Loucy (cell line): Measurements from ENCODE around the gene FAM174A.
"Not testable (repeated sequence)": the region's sequence is repeated elsewhere in the genome, so short reads cannot be mapped to it uniquely, and the experiment has no call there.

Experiments
- H2AFZ ChIP-seq: fragments of 200-600 bp; sonication (generic); 2 replicates; pipeline ENCODE4 v1.6.0; 2016; ENCODE audit warnings: antibody characterized with exemption, mild to moderate bottlenecking, low read length, moderate library complexity
- H3F3A ChIP-seq: fragments of 200-600 bp; 2 replicates; pipeline ENCODE4 v1.6.0; 2016; ENCODE audit warnings: antibody characterized with exemption, low read depth, mild to moderate bottlenecking
- H3K27me3 ChIP-seq: fragments of 200-600 bp; sonication (generic); 2 replicates; pipeline ENCODE4 v1.6.1; 2014; ENCODE audit warnings: low read length, mild to moderate bottlenecking; ENCODE audit not compliant: insufficient read depth, poor library complexity, severe bottlenecking
- H3K36me3 ChIP-seq: fragments of 200-600 bp; sonication (generic); 2 replicates; pipeline ENCODE4 v1.6.1; 2016; ENCODE audit warnings: low read length; ENCODE audit not compliant: insufficient read depth
- H3K4me1 ChIP-seq: fragments of 200-600 bp; sonication (generic); 2 replicates; pipeline ENCODE4 v1.5.1; 2014; ENCODE audit warnings: low read length, mild to moderate bottlenecking; ENCODE audit not compliant: insufficient read depth, poor library complexity, severe bottlenecking
- H3K4me2 ChIP-seq: fragments of 200-600 bp; sonication (generic); 2 replicates; pipeline ENCODE4 v1.6.0; 2014; ENCODE audit warnings: antibody characterized with exemption, low read length, low read depth, mild to moderate bottlenecking; ENCODE audit not compliant: poor library complexity, severe bottlenecking
- H3K4me3 ChIP-seq: fragments of 200-600 bp; sonication (generic); 2 replicates; pipeline ENCODE4 v1.5.1; 2014; ENCODE audit warnings: low read length, mild to moderate bottlenecking, mixed read lengths; ENCODE audit not compliant: poor library complexity, severe bottlenecking
- H3K79me2 ChIP-seq: fragments of 200-600 bp; sonication (generic); 2 replicates; pipeline ENCODE4 v1.6.1; 2014; ENCODE audit warnings: low read length; ENCODE audit not compliant: insufficient read depth
- H3K9ac ChIP-seq: fragments of 200-600 bp; sonication (generic); 2 replicates; pipeline ENCODE4 v1.6.0; 2014; ENCODE audit warnings: mild to moderate bottlenecking, low read depth, low read length, moderate library complexity; ENCODE audit not compliant: poor library complexity, severe bottlenecking
- H3K9me2 ChIP-seq: fragments of 200-600 bp; sonication (generic); replicated peaks from 2 replicates; pipeline ENCODE4 v1.6.1; 2016; ENCODE audit warnings: low read depth, low read length, mixed read lengths
- H3K9me3 ChIP-seq: fragments of 200-600 bp; sonication (generic); 2 replicates; pipeline ENCODE4 v1.6.1; 2014; ENCODE audit warnings: mild to moderate bottlenecking, antibody characterized with exemption, low read length, low read depth; ENCODE audit not compliant: insufficient read depth
- H4K20me1 ChIP-seq: fragments of 200-600 bp; sonication (generic); 2 replicates; pipeline ENCODE4 v1.6.0; 2014; ENCODE audit warnings: antibody characterized with exemption, low read length, mild to moderate bottlenecking; ENCODE audit not compliant: insufficient read depth, poor library complexity, severe bottlenecking
- CTCF ChIP-seq: fragments of 200-600 bp; sonication (generic); conservative IDR thresholded peaks from 2 replicates; pipeline ENCODE4 v1.5.1; 2014; ENCODE audit warnings: mild to moderate bottlenecking, antibody characterized with exemption, low read length
- EZH2phosphoT487 ChIP-seq: fragments of 200-600 bp; IDR thresholded peaks from 2 replicates; pipeline ENCODE4 v1.6.1; 2018; ENCODE audit warnings: antibody characterized with exemption, mild to moderate bottlenecking, moderate library complexity, borderline replicate concordance

FAM174A gene

GRCh38 chr5:100600298-100600994 lies 65.3 kb downstream of the FAM174A start:
- H3K9me3 ChIP-seq: no peaks in the 10 kb centered on the region
- no peak overlapping the region for H3K4me3 ChIP-seq
- no peak overlapping the region for H3K9ac ChIP-seq
- no peaks in the 10 kb centered on the region for H3K9me2 ChIP-seq
- peaks cover 3% of the 10 kb centered on the region for H3K4me1 ChIP-seq
- no peaks in the 10 kb centered on the region for H3F3A ChIP-seq
- TF ChIP-seq EZH2phosphoT487: no peak
- TF ChIP-seq CTCF: no peak
- no peak overlapping the region for H3K4me2 ChIP-seq
- H3K36me3 ChIP-seq: no peaks in the 10 kb centered on the region
- H2AFZ ChIP-seq: no peak overlapping the region
- no peaks in the 10 kb centered on the region for H3K27me3 ChIP-seq
- no peaks in the 10 kb centered on the region for H4K20me1 ChIP-seq
- H3K79me2 ChIP-seq: no peaks in the 10 kb centered on the region

- Histone ChIP-seq H3K9me3 (no peaks in the 10 kb centered on the region), H3K4me2 (no peak overlapping the region), H3K27me3 (no peaks in the 10 kb centered on the region), H3K4me3 (no peak overlapping the region), H3K4me1 (no peaks in the 10 kb centered on the region), H3K9ac (no peak overlapping the region), H3K36me3 (no peaks in the 10 kb centered on the region), H3K79me2 (no peaks in the 10 kb centered on the region), H3K9me2 (no peaks in the 10 kb centered on the region), H2AFZ (no peak overlapping the region), H3F3A (no peaks in the 10 kb centered on the region), H4K20me1 (no peaks in the 10 kb centered on the region)
- TF ChIP-seq CTCF: no peak
- TF ChIP-seq EZH2phosphoT487: no peak
These were observed 68.0 kb downstream of the FAM174A start for GRCh38 chr5:100603141-100603540.

- not testable (repeated sequence) for H3K9ac ChIP-seq, H4K20me1 ChIP-seq, H3K36me3 ChIP-seq, H3K79me2 ChIP-seq, H3K4me2 ChIP-seq, H3K9me2 ChIP-seq, H2AFZ ChIP-seq, H3F3A ChIP-seq, H3K27me3 ChIP-seq, H3K9me3 ChIP-seq, H3K4me3 ChIP-seq, H3K4me1 ChIP-seq
These were observed 68.8 kb downstream of the FAM174A start for GRCh38 chr5:100604021-100604420.

- Histone ChIP-seq H3K79me2 (no peaks in the 10 kb centered on the region), H4K20me1 (no peaks in the 10 kb centered on the region), H3K27me3 (no peaks in the 10 kb centered on the region), H3K9me2 (no peaks in the 10 kb centered on the region), H3K4me1 (no peaks in the 10 kb centered on the region), H3K4me3 (no peak overlapping the region), H3K9me3 (no peaks in the 10 kb centered on the region), H2AFZ (no peak overlapping the region), H3K4me2 (no peak overlapping the region), H3K36me3 (no peaks in the 10 kb centered on the region), H3F3A (no peaks in the 10 kb centered on the region), H3K9ac (no peak overlapping the region)
- TF ChIP-seq CTCF (no peak), EZH2phosphoT487 (no peak)
These were observed 74.4 kb downstream of the FAM174A start for GRCh38 chr5:100609594-100609993.
